Kidney (tissue), 14 donors: ENCODE measurements around the gene PRKCI. TPM values are rescaled to one million over a fixed set of nuclear protein-coding genes. Genes with fewer than 3 reads are reported as not detected.

Source experiments
- DNase-seq, 5 donors: peaks; one replicate each; pipeline ENCODE4 v3.0.0-alpha.2; 2013 to 2020
- FAIRE-seq: peaks from 2 replicates; lab custom pipeline; 2012; peaks lifted over from hg19 to GRCh38; lab: Jason Lieb, UNC
- H3K27ac ChIP-seq, 2 donors: one replicate each; pipeline ENCODE4 v1.7.0; 2013; ENCODE audit warnings: low read depth in 2 of 2, low read length in 2 of 2, inconsistent platforms in 1 of 2
- H3K27me3 ChIP-seq: one replicate; pipeline ENCODE4 v1.7.1; 2013; ENCODE audit warnings: low read length, inconsistent platforms; ENCODE audit not compliant: control insufficient read depth, insufficient read depth
- H3K36me3 ChIP-seq, 3 donors: one replicate each; pipeline versions ENCODE4 v1.7.0 to v1.7.1; 2013; ENCODE audit warnings: low read length in 3 of 3, control low read depth in 1 of 3, inconsistent platforms in 1 of 3; ENCODE audit not compliant: insufficient read depth in 3 of 3, control insufficient read depth in 2 of 3
- H3K4me1 ChIP-seq, 3 donors: one replicate each; pipeline versions ENCODE4 v1.7.0 to v1.7.1; 2013; ENCODE audit warnings: low read length in 3 of 3, inconsistent platforms in 1 of 3, low read depth in 1 of 3; ENCODE audit not compliant: control insufficient read depth in 2 of 3, insufficient read depth in 2 of 3
- H3K4me3 ChIP-seq, 3 donors: one replicate each; pipeline versions ENCODE4 v1.7.0 to v1.8.1; 2013; ENCODE audit warnings: low read length in 3 of 3, control low read depth in 1 of 3, inconsistent platforms in 1 of 3
- H3K9ac ChIP-seq, 3 donors: one replicate each; pipeline versions ENCODE4 v1.7.0 to v1.7.1; 2013; ENCODE audit warnings: low read length in 3 of 3, control low read depth in 1 of 3, inconsistent platforms in 1 of 3
- H3K9me3 ChIP-seq, 3 donors: one replicate each; pipeline versions ENCODE4 v1.7.0 to v1.7.1; 2013; ENCODE audit warnings: low read length in 3 of 3, control low read depth in 1 of 3, inconsistent platforms in 1 of 3; ENCODE audit not compliant: control insufficient read depth in 2 of 3, insufficient read depth in 1 of 3
- CTCF ChIP-seq: IDR thresholded peaks from 3 replicates; pipeline ENCODE4 v1.5.1; 2012; ENCODE audit warnings: mild to moderate bottlenecking, moderate library complexity, borderline replicate concordance; ENCODE audit not compliant: insufficient read depth; ENCODE audit errors: extremely low read depth
- intact Hi-C: fragments of 100-400 bp; cut with DNase I; formaldehyde crosslinking; loops from one replicate; pipeline ENCODE4 v1.11.1; 2022
- polyA plus RNA-seq: library from polyadenylated mRNA; stranded (reverse); fragments of 350-450 nt; fragmentation: Illumina TruSeq; extraction: RNeasy Lipid Tissue Mini Kit (QIAGEN cat#74804); gene quantifications from one replicate; pipeline ENCODE4 v1.2.3, GENCODE V29; 2014; ENCODE audit warnings: low read depth, low replicate concordance; ENCODE audit not compliant: insufficient read depth
- total RNA-seq: library from RNA; stranded (reverse); fragmentation: NEBNext Ultra II Directional; extraction: Animal tissue kit (Norgen Biotek cat#: 25700); gene quantifications from one replicate; pipeline ENCODE4 v1.2.1, GENCODE V29; 2021
- donor health status: control.
- donor health status: control.
- donor health status: control.
- donor health status: control.
- donor health status: control.
- donor health status: DM: yes; HTN: yes; CAD: no.
- donor health status: Normal renal cell carcinoma (clear cell type).

Gene PRKCI
- total and polyA plus RNA-seq, 2 donors from 2014 or later, result 12.6 to 41.5 TPM

- Histone ChIP-seq H3K4me3 (no peak overlapping the region), H3K36me3 (no peaks in the 10 kb centered on the region), H3K4me1 (peaks cover 0 to 5% (median 0%) of the 10 kb centered on the region in 3 donors), H3K9ac (no peak overlapping the region), H3K27me3 (no peaks in the 10 kb centered on the region), H3K27ac (no peak overlapping the region), H3K9me3 (no peaks in the 10 kb centered on the region)
- DNase-seq (peak in 1 of 5 donors; percentile 15), FAIRE-seq (no peak)
- TF ChIP-seq CTCF, result no peak
- intact Hi-C loops, result no loop called here
These were observed 6.0 kb downstream of the PRKCI start for GRCh38 chr3:170228093-170228766.

GRCh38 chr3:170232266-170232665 lies 10.0 kb downstream of the PRKCI start:
- FAIRE-seq, result no peak
- H3K9ac ChIP-seq, result no peak overlapping the region

GRCh38 chr3:170233530-170233929 lies 11.3 kb downstream of the PRKCI start:
- H3K9ac ChIP-seq, result no peak overlapping the region

More at GRCh38 chr3:170232266-170232665, 10.0 kb downstream of the PRKCI start:
- Histone ChIP-seq H3K27ac (no peak overlapping the region), H3K27me3 (no peaks in the 10 kb centered on the region), H3K36me3 (peaks cover 2 to 7% (median 6%) of the 10 kb centered on the region in 3 donors), H3K4me1 (no peaks in the 10 kb centered on the region), H3K4me3 (no peak overlapping the region), H3K9me3 (no peaks in the 10 kb centered on the region)
- TF ChIP-seq CTCF, result no peak
- no peak for DNase-seq
- intact Hi-C loops, result no loop called here

More at GRCh38 chr3:170233530-170233929, 11.3 kb downstream of the PRKCI start:
- peaks cover 2 to 7% (median 6%) of the 10 kb centered on the region in 3 donors for H3K36me3 ChIP-seq
- TF ChIP-seq CTCF, result no peak
- DNase-seq (peak in 1 of 5 donors; percentile 29), FAIRE-seq (peak; percentile 87)
- no peaks in the 10 kb centered on the region for H3K9me3 ChIP-seq
- no peak overlapping the region for H3K4me3 ChIP-seq
- no peak overlapping the region for H3K27ac ChIP-seq
- intact Hi-C loops, result no loop called here
- no peaks in the 10 kb centered on the region for H3K4me1 ChIP-seq
- H3K27me3 ChIP-seq, result no peaks in the 10 kb centered on the region
